Lower lobe of right lung (tissue), 2 donors: ENCODE data around the gene CDKAL1. TPM values are rescaled to one million over a fixed set of nuclear protein-coding genes. Genes with fewer than 3 reads are reported as not detected.

Source experiments
- ATAC-seq, 2 donors: fragments of 200-7000 bp; cut with Tn5 transposase; one replicate each; pipeline ENCODE4 v1.9.1; 2020 to 2022; ENCODE audit warnings: mild to moderate bottlenecking in 2 of 2, moderate library complexity in 2 of 2
- DNase-seq: peaks from one replicate; pipeline ENCODE4 v3.0.0-alpha.2; 2020
- H3K27ac ChIP-seq: fragments of 200-600 bp; one replicate; pipeline ENCODE4 v1.8.0; 2022
- H3K27me3 ChIP-seq: fragments of 200-600 bp; one replicate; pipeline ENCODE4 v1.8.0; 2022; ENCODE audit warnings: low read depth
- H3K36me3 ChIP-seq: fragments of 200-600 bp; one replicate; pipeline ENCODE4 v1.8.0; 2022; ENCODE audit warnings: mild to moderate bottlenecking
- H3K4me1 ChIP-seq: fragments of 200-600 bp; one replicate; pipeline ENCODE4 v1.8.0; 2022
- H3K4me3 ChIP-seq: fragments of 200-600 bp; one replicate; pipeline ENCODE4 v1.8.0; 2022; ENCODE audit warnings: mild to moderate bottlenecking
- H3K9me3 ChIP-seq: fragments of 200-600 bp; one replicate; pipeline ENCODE4 v1.8.0; 2022
- intact Hi-C: fragments of 100-400 bp; cut with DNase I; formaldehyde crosslinking; loops from one replicate; pipeline ENCODE4 v1.11.0; 2022
- total RNA-seq: library from RNA; stranded (reverse); fragmentation: NEBNext Ultra II Directional; extraction: Animal tissue kit (Norgen Biotek cat#: 25700); gene quantifications from one replicate; pipeline ENCODE4 v1.2.1, GENCODE V29; 2021
- TF ChIP-seq, protein P1 (sequence below): fragments of 200-600 bp; IDR thresholded peaks from one replicate; pipeline ENCODE4 v1.8.0; 2022; ENCODE audit warnings: antibody characterized with exemption, mild to moderate bottlenecking
- donor health status: DM: no; HTN: yes; CAD: no; lungs with severe emphysema.

The CDKAL1 gene
- total RNA-seq, 1 donor from 2014 or later: 16.0 TPM

DNA sequence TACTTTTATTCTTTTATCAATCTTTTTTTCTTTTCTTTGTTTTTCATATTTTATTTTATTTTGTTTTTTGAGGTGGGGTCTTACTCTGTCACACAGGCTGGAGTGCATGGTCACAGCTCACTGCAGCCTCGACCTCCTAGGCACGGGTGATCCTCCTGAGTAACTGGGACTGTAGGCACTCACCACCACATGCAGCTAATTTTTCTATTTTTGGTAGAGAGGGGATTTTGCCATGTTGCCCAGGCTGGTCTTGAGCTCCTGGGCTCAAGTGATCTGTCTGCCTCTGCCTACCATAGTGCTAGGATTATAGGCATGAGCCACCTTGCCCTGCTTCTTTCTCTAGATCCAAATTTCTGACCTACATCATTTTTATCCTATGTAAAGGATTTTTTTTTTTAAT, 153.2 kb downstream of the CDKAL1 start:
- intact Hi-C loops: no loop called here
- Histone ChIP-seq H3K9me3 (no peaks in the 10 kb centered on the region), H3K4me3 (no peak overlapping the region), H3K27me3 (no peaks in the 10 kb centered on the region), H3K36me3 (no peaks in the 10 kb centered on the region), H3K4me1 (no peaks in the 10 kb centered on the region), H3K27ac (no peak overlapping the region)
- TF ChIP-seq, protein P1, sequence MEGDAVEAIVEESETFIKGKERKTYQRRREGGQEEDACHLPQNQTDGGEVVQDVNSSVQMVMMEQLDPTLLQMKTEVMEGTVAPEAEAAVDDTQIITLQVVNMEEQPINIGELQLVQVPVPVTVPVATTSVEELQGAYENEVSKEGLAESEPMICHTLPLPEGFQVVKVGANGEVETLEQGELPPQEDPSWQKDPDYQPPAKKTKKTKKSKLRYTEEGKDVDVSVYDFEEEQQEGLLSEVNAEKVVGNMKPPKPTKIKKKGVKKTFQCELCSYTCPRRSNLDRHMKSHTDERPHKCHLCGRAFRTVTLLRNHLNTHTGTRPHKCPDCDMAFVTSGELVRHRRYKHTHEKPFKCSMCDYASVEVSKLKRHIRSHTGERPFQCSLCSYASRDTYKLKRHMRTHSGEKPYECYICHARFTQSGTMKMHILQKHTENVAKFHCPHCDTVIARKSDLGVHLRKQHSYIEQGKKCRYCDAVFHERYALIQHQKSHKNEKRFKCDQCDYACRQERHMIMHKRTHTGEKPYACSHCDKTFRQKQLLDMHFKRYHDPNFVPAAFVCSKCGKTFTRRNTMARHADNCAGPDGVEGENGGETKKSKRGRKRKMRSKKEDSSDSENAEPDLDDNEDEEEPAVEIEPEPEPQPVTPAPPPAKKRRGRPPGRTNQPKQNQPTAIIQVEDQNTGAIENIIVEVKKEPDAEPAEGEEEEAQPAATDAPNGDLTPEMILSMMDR: no peak
- DNase-seq (no peak), ATAC-seq (no peak)

DNA sequence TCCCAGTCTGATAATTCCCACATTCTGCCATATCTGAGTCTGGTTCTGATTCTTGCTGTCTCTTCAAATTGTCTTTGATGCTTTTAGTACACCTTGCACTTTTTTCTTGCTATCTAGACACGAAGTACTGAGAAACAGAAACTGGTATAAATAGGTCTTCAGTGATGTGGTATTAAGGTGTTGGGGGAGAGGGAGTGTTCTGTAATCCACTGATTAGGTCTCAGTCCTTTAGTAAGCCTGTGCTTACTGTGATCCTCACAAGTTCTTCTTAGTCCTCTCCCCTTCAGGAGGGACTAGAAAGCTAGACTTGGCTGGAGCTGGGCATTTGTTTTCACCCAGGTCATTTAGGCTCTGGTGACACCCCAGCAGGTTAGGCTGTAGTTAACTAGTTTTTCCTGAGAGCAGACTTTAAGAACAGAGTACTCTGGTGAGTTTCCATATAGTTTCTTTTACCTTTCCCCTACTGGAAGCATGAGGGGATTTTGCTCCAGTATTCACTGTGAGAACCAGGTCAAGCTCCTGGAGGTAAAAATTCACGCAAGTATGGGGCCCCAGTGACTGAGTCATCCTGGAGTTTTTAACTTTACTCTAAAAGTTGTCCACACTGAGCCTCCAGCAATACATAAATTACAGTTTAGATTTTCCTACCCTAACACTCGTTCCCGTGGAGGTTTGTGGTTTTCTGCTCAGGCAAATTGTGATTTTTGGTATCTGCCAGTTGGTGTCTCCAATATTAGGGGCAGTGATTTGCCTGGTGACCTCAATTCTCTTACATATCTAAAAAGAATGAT, 154.6 kb downstream of the CDKAL1 start:
- Histone ChIP-seq H3K4me3 (no peak overlapping the region), H3K27me3 (no peaks in the 10 kb centered on the region), H3K36me3 (no peaks in the 10 kb centered on the region), H3K9me3 (no peaks in the 10 kb centered on the region), H3K4me1 (no peaks in the 10 kb centered on the region), H3K27ac (no peak overlapping the region)
- DNase-seq (no peak), ATAC-seq (no peak)
- TF ChIP-seq, protein P1: no peak
- intact Hi-C loops: no loop called here

DNA sequence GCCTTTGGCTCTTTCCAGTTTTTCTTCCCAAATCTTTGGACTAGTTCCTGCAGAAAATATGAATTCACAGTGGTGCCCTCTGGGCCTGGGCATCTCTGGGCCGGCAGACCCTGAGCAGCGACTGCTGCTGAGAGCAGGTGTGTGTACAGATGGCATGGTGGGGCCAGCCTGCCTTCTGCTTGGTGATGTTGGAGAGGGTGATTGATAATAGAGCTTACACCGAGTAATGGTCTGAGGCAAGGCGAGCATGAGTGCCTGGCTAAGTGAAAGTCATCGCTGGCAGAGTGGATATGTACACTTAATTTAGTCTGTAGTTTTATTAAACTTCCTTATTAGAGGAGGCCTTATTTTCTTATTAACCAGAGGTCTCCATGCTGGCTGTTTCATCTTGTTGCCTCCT, 156.9 kb downstream of the CDKAL1 start:
- Histone ChIP-seq H3K36me3 (no peaks in the 10 kb centered on the region), H3K9me3 (no peaks in the 10 kb centered on the region), H3K4me1 (no peaks in the 10 kb centered on the region), H3K4me3 (no peak overlapping the region), H3K27me3 (no peaks in the 10 kb centered on the region), H3K27ac (no peak overlapping the region)
- TF ChIP-seq, protein P1: no peak
- no peak for ATAC-seq
- DNase-seq: no peak
- intact Hi-C loops: no loop called here

DNA sequence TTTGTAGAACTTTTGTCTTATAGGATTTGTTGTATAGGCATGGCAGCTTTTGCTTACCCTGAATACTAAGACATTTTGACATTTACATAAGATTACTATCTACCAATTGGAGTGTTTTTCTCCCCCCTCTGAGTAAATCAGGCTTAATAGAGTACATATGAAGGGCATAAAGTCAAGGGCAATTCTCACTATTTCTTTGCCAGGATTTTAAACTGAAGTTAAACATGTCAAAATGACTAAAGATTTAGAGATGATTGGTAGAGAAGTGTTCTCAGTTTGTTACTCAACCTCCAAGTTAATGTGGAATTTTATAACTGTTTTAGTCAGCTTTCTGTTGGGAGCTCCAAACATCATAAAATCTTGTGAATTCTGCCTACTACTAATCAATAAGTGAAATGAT, 157.8 kb downstream of the CDKAL1 start:
- no peak overlapping the region for H3K27ac ChIP-seq
- DNase-seq: no peak
- intact Hi-C loops: no loop called here
- H3K9me3 ChIP-seq: no peaks in the 10 kb centered on the region
- H3K4me3 ChIP-seq: no peak overlapping the region
- no peaks in the 10 kb centered on the region for H3K27me3 ChIP-seq
- H3K36me3 ChIP-seq: no peaks in the 10 kb centered on the region
- TF ChIP-seq, protein P1: no peak
- H3K4me1 ChIP-seq: no peaks in the 10 kb centered on the region
- ATAC-seq: no peak

DNA sequence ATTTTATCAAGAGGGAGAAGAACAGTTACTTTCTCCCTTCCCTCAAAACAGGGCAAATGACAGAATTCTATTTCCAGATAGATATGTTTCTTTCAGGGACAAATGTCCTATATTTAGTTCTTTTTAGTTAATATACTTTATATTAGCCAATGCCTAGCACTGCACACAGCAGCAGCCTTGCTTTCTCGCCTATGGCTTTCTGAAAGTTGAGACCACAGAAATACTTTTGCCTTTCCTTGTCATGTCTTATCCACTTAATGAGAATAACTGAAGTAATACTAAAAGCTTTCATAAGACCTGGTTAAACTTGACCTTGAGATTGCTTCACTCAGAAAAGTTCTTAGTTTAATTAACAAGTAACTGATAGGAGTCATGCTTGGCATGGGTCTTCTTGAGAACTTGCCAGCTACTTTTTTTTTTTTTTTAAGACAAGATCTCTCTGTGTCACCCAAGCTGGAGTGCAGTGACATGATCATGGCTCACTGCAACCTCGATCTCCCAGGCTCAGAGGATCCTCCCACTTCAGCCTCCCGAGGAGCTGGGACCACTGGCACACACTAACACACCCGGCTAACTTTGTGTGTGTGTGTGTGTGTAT, 159.3 kb downstream of the CDKAL1 start:
- ATAC-seq: no peak
- Histone ChIP-seq H3K27me3 (no peaks in the 10 kb centered on the region), H3K36me3 (no peaks in the 10 kb centered on the region), H3K4me1 (no peaks in the 10 kb centered on the region), H3K9me3 (no peaks in the 10 kb centered on the region), H3K4me3 (no peak overlapping the region), H3K27ac (no peak overlapping the region)
- DNase-seq: no peak
- TF ChIP-seq, protein P1: no peak
- intact Hi-C loops: no loop called here
